NB4 (cell line): ENCODE data around the gene PCCA.

Experiments used
- CTCF ChIP-seq: IDR thresholded peaks from one replicate; pipeline ENCODE4 v1.5.1; 2012; ENCODE audit warnings: low read depth, low read length
- TF ChIP-seq, protein P1 (sequence below): IDR thresholded peaks from 2 replicates; pipeline ENCODE4 v1.6.1; 2011; ENCODE audit warnings: low read depth, low read length

DNA sequence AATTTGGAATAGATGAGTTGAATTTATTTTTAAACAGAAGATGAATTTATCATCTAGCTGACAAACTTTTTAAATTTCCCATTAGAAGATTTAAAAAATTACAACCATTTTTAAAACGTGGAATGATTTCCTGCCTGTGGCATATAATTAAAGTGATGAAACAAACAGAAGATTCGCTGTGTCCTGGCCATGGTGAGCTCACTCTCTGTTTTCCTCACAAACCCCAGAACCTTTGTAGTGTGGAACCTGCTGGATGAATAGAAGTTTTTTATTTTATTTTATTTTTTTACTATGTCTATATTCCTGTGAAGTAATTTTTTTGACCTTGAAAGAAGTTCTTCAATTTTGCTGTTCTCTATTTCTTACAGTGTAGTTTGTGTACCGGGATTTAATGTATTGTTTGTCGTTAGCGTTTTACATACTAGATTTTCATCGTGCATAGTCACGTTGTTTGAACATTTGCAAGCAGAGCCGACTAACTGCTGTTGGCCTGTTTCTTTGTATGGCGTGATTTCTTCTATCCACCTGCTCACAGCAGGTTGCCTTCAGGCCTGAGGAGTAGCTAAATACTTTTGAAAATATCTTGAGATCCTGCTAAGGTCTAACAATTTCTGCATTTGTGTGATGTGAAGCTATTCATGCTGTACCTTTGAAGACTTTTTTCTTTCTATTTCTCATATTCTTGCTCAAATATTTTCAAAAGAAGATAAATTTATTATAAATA, 350.5 kb downstream of the PCCA start:
- TF ChIP-seq CTCF = no peak
- TF ChIP-seq, protein P1, sequence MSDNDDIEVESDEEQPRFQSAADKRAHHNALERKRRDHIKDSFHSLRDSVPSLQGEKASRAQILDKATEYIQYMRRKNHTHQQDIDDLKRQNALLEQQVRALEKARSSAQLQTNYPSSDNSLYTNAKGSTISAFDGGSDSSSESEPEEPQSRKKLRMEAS = no peak
